GM12801 (cell line): Measurements from ENCODE around the gene ING1.

Experiments used
- TF ChIP-seq, protein P1 (sequence below): IDR thresholded peaks from one replicate; pipeline ENCODE4 v1.5.1; 2011; ENCODE audit warnings: control low read depth; ENCODE audit not compliant: insufficient read length; ENCODE audit errors: extremely low read depth

The ING1 gene

DNA sequence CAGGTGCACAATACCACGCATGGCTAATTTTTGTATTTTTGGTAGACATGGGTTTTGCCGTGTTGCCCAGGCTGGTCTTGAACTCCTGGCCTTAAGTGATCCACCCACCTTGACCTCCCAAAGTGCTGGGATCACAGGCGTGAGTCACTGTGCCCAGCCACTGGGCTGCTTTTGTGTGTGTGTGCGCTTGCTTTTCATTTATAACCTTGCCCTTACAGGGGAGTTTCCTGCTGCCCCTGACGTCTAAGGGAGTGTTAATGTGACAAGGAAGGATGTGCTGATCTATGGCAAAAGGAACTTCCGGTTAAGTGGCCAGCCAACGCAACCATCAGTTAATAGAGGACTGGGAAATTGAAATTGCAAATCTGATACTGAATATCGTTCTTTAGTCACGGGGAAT lies 57.7 kb downstream of the ING1 start:
- TF ChIP-seq, protein P1, sequence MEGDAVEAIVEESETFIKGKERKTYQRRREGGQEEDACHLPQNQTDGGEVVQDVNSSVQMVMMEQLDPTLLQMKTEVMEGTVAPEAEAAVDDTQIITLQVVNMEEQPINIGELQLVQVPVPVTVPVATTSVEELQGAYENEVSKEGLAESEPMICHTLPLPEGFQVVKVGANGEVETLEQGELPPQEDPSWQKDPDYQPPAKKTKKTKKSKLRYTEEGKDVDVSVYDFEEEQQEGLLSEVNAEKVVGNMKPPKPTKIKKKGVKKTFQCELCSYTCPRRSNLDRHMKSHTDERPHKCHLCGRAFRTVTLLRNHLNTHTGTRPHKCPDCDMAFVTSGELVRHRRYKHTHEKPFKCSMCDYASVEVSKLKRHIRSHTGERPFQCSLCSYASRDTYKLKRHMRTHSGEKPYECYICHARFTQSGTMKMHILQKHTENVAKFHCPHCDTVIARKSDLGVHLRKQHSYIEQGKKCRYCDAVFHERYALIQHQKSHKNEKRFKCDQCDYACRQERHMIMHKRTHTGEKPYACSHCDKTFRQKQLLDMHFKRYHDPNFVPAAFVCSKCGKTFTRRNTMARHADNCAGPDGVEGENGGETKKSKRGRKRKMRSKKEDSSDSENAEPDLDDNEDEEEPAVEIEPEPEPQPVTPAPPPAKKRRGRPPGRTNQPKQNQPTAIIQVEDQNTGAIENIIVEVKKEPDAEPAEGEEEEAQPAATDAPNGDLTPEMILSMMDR = no peak

DNA sequence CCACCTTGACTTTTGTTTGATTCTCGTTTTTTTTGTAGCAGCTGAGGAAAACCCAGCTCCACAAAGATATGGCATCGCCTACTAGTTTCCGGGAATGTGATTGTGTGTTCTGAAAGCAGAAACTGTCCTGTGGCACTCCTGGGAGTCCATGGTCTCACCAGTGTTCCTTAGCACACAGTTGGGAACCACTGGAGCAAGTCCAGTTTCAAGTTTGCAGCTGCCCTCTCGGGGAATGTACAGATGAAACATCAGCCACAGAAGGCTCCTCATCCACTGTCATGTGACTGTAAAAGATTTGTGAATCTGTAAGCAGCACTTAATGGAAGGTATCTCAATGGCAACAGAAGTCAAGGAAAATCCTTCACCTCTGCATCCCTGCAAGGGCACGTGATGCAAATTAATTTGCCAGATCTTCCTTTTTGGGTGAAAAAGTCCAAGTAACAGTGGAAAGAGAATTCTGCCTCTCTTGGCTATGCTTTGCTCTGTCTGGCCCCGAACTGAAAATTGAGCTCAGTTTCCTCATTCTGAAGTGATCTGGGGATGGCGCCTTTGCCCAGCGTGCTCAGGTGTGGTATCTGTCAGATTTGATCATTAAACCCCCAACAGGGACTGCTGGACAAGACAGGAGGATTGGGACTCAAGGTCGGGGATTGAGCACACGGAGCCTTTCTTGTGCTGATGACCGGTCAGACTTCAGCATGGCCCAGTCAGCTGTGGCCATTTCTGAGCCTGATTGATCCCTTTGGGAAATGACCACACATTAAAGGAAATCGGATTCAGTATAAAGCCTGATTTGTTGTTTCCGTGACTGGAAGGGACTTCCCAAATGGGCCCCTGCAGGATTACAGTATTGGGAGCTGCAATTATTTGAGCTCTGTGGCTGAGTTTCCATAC lies 58.8 kb downstream of the ING1 start:
- TF ChIP-seq, protein P1 = no peak
